Measurements from ENCODE around the gene GSTK1.

GSTK1 gene

DNA sequence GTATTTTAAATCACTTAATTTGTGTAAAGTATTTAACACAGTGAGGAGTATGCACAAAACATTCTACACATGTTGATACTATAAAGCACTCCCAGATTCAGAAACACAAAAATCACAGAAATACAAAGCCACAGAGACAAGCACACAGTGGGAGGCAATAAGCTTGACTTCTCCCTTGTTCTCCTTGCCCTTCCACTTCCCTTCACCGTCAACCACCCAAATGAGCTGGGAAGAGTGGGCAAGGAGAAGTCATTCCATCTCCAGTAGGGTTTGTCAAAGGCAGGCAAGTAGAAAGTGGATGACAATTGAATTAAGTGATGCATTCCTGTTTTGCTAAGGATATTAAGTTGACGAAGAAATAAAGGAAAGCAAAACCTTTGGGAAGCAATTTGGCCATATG lies 17.3 kb downstream of the GSTK1 start:
- no peak for TF ChIP-seq CTCF (conservative IDR thresholded peaks at IDR 0.05; ENCODE audit: low read depth, low read length)
- no peak for DNase-seq (ENCODE audit: low read depth)

DNA sequence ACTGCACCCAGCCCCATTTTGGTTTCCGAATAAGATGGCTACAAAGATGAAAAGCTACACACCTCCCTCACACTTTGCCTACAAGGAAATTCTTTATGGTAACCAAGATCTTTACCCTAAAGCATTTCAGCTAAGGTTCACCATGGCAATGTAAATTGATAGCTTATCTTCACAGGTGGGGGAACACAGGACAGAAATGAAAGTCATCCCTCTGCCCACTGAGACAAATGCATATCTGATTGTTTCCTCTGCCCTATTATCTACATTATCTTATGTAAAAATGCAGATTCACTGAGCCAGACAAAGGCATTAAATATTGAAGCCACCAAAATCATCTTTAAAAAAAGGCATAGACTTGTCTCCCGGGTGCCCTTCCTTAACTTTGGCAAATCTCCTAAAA lies 18.3 kb downstream of the GSTK1 start:
- no peak for DNase-seq (ENCODE audit: low read depth)
- H3K4me3 ChIP-seq (ENCODE audit: low read depth, low read length) = no peak overlapping the region
- no peak for TF ChIP-seq CTCF (conservative IDR thresholded peaks at IDR 0.05; ENCODE audit: low read depth, low read length)

More for the DNA sequence above, 17.3 kb downstream of the GSTK1 start:
- no peak overlapping the region for H3K4me3 ChIP-seq (ENCODE audit: low read depth, low read length)

- H3K4me3 ChIP-seq (ENCODE audit: low read depth, low read length) = no peak overlapping the region
- TF ChIP-seq CTCF (conservative IDR thresholded peaks at IDR 0.05; ENCODE audit: low read depth, low read length) = no peak
- no peak for DNase-seq (ENCODE audit: low read depth)
Observed at GRCh38 chr7:143282124-143282523, 18.9 kb downstream of the GSTK1 start.

GRCh38 chr7:143283381-143283780 lies 20.1 kb downstream of the GSTK1 start:
- no peak for DNase-seq (ENCODE audit: low read depth)
- no peak for TF ChIP-seq CTCF (conservative IDR thresholded peaks at IDR 0.05; ENCODE audit: low read depth, low read length)

GRCh38 chr7:143284591-143285469 lies 21.6 kb downstream of the GSTK1 start, which contains the start of gene TMEM139:
TMEM139 (plus strand) TSS chr7:143284958; CDS start chr7:143285958, 1,000 bp downstream.
- no peak within 1 kb of the TSS for H3K4me3 ChIP-seq (ENCODE audit: low read depth, low read length)
- TF ChIP-seq CTCF (conservative IDR thresholded peaks at IDR 0.05; ENCODE audit: low read depth, low read length) = no peak

More at GRCh38 chr7:143283381-143283780, 20.1 kb downstream of the GSTK1 start:
- no peak overlapping the region for H3K4me3 ChIP-seq (ENCODE audit: low read depth, low read length)

GRCh38 chr7:143285470-143285778 lies 22.2 kb downstream of the GSTK1 start:
- H3K4me3 ChIP-seq (ENCODE audit: low read depth, low read length) = no peak overlapping the region
- TF ChIP-seq CTCF (conservative IDR thresholded peaks at IDR 0.05; ENCODE audit: low read depth, low read length) = no peak
- no peak for DNase-seq (ENCODE audit: low read depth)

More at GRCh38 chr7:143284591-143285469, 21.6 kb downstream of the GSTK1 start, which contains the start of gene TMEM139:
- DNase-seq (ENCODE audit: low read depth) = no peak

Data from choroid plexus epithelial cell (primary cell).